Aorta (tissue), 5 donors: ENCODE data around the gene ST6GALNAC6. TPM values are rescaled to one million over a fixed set of nuclear protein-coding genes. Genes with fewer than 3 reads are reported as not detected.

Experiments
- ATAC-seq: fragments of 200-7000 bp; cut with Tn5 transposase; one replicate; pipeline ENCODE4 v1.9.1; 2022; ENCODE audit warnings: moderate library complexity; ENCODE audit not compliant: low FRiP score
- DNase-seq, 2 donors: peaks; one replicate each; pipeline ENCODE4 v3.0.0-alpha.2; 2020
- H3K27ac ChIP-seq, 2 donors: one replicate each; pipeline ENCODE4 v1.5.1; 2013; ENCODE audit warnings: low read length in 2 of 2, mild to moderate bottlenecking in 2 of 2, moderate library complexity in 2 of 2, control low read depth in 1 of 2, inconsistent platforms in 1 of 2, low read depth in 1 of 2
- H3K27me3 ChIP-seq, 2 donors: one replicate each; pipeline ENCODE4 v1.6.1; 2013; ENCODE audit warnings: control low read depth in 1 of 2, low read length in 1 of 2, mild to moderate bottlenecking in 1 of 2, moderate library complexity in 1 of 2; ENCODE audit not compliant: insufficient read depth in 2 of 2, control insufficient read depth in 1 of 2
- H3K36me3 ChIP-seq, 2 donors: one replicate each; pipeline ENCODE4 v1.6.1; 2013; ENCODE audit warnings: control low read depth in 1 of 2, low read length in 1 of 2, mild to moderate bottlenecking in 1 of 2; ENCODE audit not compliant: insufficient read depth in 2 of 2, control insufficient read depth in 1 of 2
- H3K4me1 ChIP-seq, 2 donors: one replicate each; pipeline ENCODE4 v1.6.1; 2013; ENCODE audit warnings: low read length in 2 of 2, control low read depth in 1 of 2, mild to moderate bottlenecking in 1 of 2, moderate library complexity in 1 of 2; ENCODE audit not compliant: insufficient read depth in 2 of 2, control insufficient read depth in 1 of 2
- H3K4me3 ChIP-seq, 2 donors: one replicate each; pipeline ENCODE4 v1.5.1; 2013; ENCODE audit warnings: low read length in 2 of 2, control low read depth in 1 of 2, mild to moderate bottlenecking in 1 of 2
- H3K9me3 ChIP-seq: one replicate; pipeline ENCODE4 v1.6.1; 2013; ENCODE audit warnings: mild to moderate bottlenecking, low read length; ENCODE audit not compliant: control insufficient read depth
- WGBS, 2 donors: extraction: QIAGEN DNeasy Blood & Tissue Kit; methylation state at CpG; one replicate each; pipeline ENCODE4 v1.1.7; 2013; 5-methylcytosine and 5-hydroxymethylcytosine counted together
- intact Hi-C, 2 donors: fragments of 100-400 bp; cut with DNase I; formaldehyde crosslinking; loops; one replicate each; pipeline versions ENCODE4 v1.14.2 to v1.15.0; 2022
- polyA plus RNA-seq, 2 donors: library from polyadenylated mRNA; stranded (reverse); fragments of 200-250 nt; gene quantifications; one replicate each; pipeline ENCODE4 v1.2.3, GENCODE V29; 2013
- total RNA-seq, 2 donors: library from RNA; stranded (reverse); fragmentation: NEBNext Ultra II Directional; extraction: Animal tissue kit (Norgen Biotek cat#: 25700); gene quantifications; one replicate each; pipeline ENCODE4 v1.2.1, GENCODE V29; 2021
- donor health status: healthy with polysubstance abuse.
- donor health status: Bipolar disorder and iron deficiency.
- donor health status: DM: no; HTN: no; CAD: no.
- donor health status: DM: no; HTN: no; CAD: no.
- donor health status: DM: yes; HTN: yes; CAD: no.

The ST6GALNAC6 gene
- total and polyA plus RNA-seq, 4 donors = 103 to 176 (median 125) TPM

DNA sequence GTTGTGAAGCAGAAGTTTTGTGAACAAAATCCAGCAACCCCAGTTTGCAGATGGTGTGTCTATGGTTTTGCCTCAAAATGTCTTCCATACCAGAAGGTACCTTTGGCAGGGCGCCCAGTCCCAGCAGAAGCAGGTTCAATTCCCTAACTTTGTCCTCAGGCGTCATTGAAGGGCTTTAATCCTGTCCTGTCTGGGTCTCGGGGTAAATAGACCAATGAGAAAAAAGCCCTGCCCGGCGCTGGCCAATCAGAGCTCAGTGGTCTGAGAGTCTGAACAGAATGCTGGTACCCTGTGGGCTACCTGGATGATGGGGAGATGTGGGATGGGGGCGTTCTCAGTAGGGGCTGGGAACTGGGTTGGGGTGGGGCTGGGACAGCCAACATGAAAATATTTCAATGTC lies 23.6 kb upstream of the ST6GALNAC6 start:
- intact Hi-C loops = loop anchor here (5.0 to 10.0 kb wide), 3 partner anchors 186 to 421 kb away; partner anchors contain the start of gene TOR2A (in 1 of the 2)
- no peaks in the 10 kb centered on the region for H3K4me1 ChIP-seq
- no peaks in the 10 kb centered on the region for H3K27me3 ChIP-seq
- ATAC-seq = no peak
- no peak overlapping the region for H3K27ac ChIP-seq
- no peaks in the 10 kb centered on the region for H3K9me3 ChIP-seq
- H3K4me3 ChIP-seq = no peak overlapping the region
- no peaks in the 10 kb centered on the region for H3K36me3 ChIP-seq
- WGBS, 2 donors = 49 to 50% methylated on average over 6 of the region's 6 CpGs
- DNase-seq = no peak

DNA sequence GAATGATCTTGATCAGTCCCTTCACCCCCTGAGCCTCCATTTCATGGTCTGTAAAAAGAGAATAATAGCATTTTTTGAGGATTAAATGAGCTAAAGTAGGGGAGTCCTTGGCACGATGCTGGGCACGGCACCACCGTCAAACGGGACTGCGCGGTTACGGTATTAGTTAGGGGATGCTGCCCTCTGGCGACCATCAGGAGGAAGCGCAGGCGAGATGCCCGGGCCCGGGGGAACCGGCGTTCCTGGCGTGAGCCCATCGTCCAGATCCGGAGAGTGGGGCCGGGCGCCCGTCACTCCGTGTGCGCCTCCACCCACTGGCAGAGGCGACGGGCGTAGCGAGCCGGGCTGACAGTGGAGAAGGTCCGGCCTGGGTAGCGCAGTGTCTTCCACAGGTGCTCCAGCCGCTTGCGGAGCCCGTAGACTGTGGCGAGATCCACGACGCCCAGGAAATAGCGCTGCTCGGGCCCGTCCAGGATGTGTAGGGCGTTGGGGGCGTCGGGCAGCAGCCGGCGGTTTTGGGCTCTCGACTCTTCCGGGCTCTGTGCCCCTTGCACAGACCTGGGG lies 22.2 kb upstream of the ST6GALNAC6 start:
- no peaks in the 10 kb centered on the region for H3K4me1 ChIP-seq
- DNase-seq (peak; percentile 80 to 94), ATAC-seq (peak; percentile 81)
- intact Hi-C loops = loop anchor here (1.0 to 10.0 kb wide), 6 partner anchors 137 to 419 kb away; partner anchors contain the start of gene TOR2A (in 2 of the 2)
- no peaks in the 10 kb centered on the region for H3K36me3 ChIP-seq
- H3K27ac ChIP-seq = no peak overlapping the region
- WGBS, 2 donors = 10 to 13% methylated on average over 45 of the region's 45 CpGs
- H3K9me3 ChIP-seq = no peaks in the 10 kb centered on the region
- H3K4me3 ChIP-seq = no peak overlapping the region
- H3K27me3 ChIP-seq = no peaks in the 10 kb centered on the region

GRCh38 chr9:127920794-127921193 lies 21.4 kb upstream of the ST6GALNAC6 start:
- intact Hi-C loops = loop anchor here (1.0 to 10.0 kb wide), 6 partner anchors 136 to 418 kb away; partner anchors contain the start of gene TOR2A (in 2 of the 2)
- H3K36me3 ChIP-seq = no peaks in the 10 kb centered on the region
- no peak overlapping the region for H3K27ac ChIP-seq
- H3K9me3 ChIP-seq = no peaks in the 10 kb centered on the region
- ATAC-seq (no peak), DNase-seq (no peak)
- no peaks in the 10 kb centered on the region for H3K27me3 ChIP-seq
- H3K4me1 ChIP-seq = no peaks in the 10 kb centered on the region
- 86% methylated on average over 7 of the region's 7 CpGs for WGBS, 2 donors
- H3K4me3 ChIP-seq = no peak overlapping the region

- no peaks in the 10 kb centered on the region for H3K27me3 ChIP-seq
These were observed 19.9 kb upstream of the ST6GALNAC6 start for GRCh38 chr9:127919253-127919815.

DNA sequence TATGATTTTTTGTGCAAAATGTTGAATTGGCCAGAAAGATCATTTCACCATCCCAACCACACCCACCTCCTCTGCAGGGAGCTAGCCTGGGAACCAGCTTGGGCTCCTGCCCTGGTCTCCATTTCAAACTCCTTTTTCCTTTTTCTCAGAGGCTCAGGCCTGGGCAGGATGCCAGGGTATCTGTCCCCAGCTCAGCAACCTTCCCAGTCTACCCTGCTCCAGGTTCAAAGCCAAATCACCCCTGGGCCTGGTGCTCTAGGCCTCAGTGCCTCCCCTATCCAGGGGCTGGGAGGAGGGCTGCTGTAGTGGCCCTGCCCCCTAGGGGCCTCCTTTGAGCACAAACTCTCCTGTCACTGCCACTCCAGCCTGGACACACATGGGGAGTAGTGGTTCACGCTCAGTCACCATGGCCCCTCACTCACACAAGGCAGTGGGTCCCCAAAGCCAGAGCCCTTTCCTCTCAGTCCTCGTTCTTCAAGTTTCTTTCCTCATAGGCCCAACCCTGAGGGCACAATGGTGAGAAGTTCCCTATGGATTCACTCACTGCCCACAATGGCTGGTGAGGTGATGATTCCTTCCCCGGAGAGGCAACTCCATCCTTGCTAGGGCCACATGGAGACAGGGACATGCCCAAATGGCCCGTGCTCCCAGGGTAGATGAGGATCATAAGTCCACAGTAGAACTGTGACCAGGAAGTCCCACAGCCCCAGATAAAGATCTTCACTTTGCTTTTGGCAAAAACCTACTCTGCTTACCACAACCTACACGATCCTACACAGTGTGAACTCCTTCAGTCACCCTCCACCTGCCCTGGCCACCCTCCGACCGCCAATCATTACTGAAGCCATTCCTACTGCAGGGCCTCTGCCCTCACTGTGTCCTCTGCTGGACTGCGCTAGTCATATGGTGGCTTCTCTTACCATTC lies 19.0 kb upstream of the ST6GALNAC6 start:
- WGBS, 2 donors = 93 to 97% methylated on average over 8 of the region's 8 CpGs
- no peaks in the 10 kb centered on the region for H3K36me3 ChIP-seq
- H3K27me3 ChIP-seq = no peaks in the 10 kb centered on the region
- H3K9me3 ChIP-seq = no peaks in the 10 kb centered on the region
- H3K4me3 ChIP-seq = no peak overlapping the region
- ATAC-seq (no peak), DNase-seq (peak in 1 of 2 donors; percentile 71)
- no peak overlapping the region for H3K27ac ChIP-seq
- intact Hi-C loops = loop anchor here (5.0 kb wide), 2 partner anchors 41 to 131 kb away; partner anchors contain the start of genes AK1 (in 1 of the 2) and CDK9 (in 1 of the 2)
- H3K4me1 ChIP-seq = no peaks in the 10 kb centered on the region

More at GRCh38 chr9:127919253-127919815, 19.9 kb upstream of the ST6GALNAC6 start:
- DNase-seq (peak; percentile 96 to 97), ATAC-seq (peak; percentile 27)
- no peaks in the 10 kb centered on the region for H3K36me3 ChIP-seq
- intact Hi-C loops = loop anchor here (5.0 kb wide), 2 partner anchors 42 to 132 kb away; partner anchors contain the start of genes AK1 (in 1 of the 2) and CDK9 (in 1 of the 2)
- H3K4me1 ChIP-seq = no peaks in the 10 kb centered on the region
- 26 to 35% methylated on average over 8 of the region's 8 CpGs for WGBS, 2 donors
- H3K4me3 ChIP-seq = no peak overlapping the region
- no peaks in the 10 kb centered on the region for H3K9me3 ChIP-seq
- no peak overlapping the region for H3K27ac ChIP-seq

- no peak overlapping the region for H3K4me3 ChIP-seq
- intact Hi-C loops = loop anchor here (2.0 to 5.0 kb wide), 3 partner anchors 19 to 130 kb away; partner anchors contain the start of genes AK1 (in 1 of the 2), CDK9 (in 1 of the 2) and ST6GALNAC6 (in 1 of the 2)
- no peaks in the 10 kb centered on the region for H3K9me3 ChIP-seq
- ATAC-seq = no peak
- H3K4me1 ChIP-seq = no peaks in the 10 kb centered on the region
- 71 to 77% methylated on average over 6 of the region's 6 CpGs for WGBS, 2 donors
- peak overlapping the region in 1 of 2 donors; percentile 26 for H3K27ac ChIP-seq
- no peaks in the 10 kb centered on the region for H3K36me3 ChIP-seq
- H3K27me3 ChIP-seq = no peaks in the 10 kb centered on the region
- peak in 1 of 2 donors; percentile 51 for DNase-seq
These were observed 18.2 kb upstream of the ST6GALNAC6 start for GRCh38 chr9:127917603-127918002.

GRCh38 chr9:127916720-127917581 lies 17.5 kb upstream of the ST6GALNAC6 start, which contains the start of gene ST6GALNAC4:
Gene ST6GALNAC4, minus strand, starts transcription at chr9:127917041. Its CDS starts 622 bp downstream, at chr9:127916419.
- peak; percentile 93 for ATAC-seq
- H3K4me1 ChIP-seq = no peaks in the 10 kb centered on the region
- intact Hi-C loops = loop anchor here (2.0 to 5.0 kb wide), 3 partner anchors 18 to 130 kb away; partner anchors contain the start of genes AK1 (in 1 of the 2), CDK9 (in 1 of the 2) and ST6GALNAC6 (in 1 of the 2)

More at GRCh38 chr9:127916720-127917581, 17.5 kb upstream of the ST6GALNAC6 start, which contains the start of gene ST6GALNAC4:
- Histone ChIP-seq H3K36me3 (peaks cover 0 to 3% of the 10 kb centered on the region in 2 donors), H3K27me3 (no peaks in the 10 kb centered on the region), H3K9me3 (no peaks in the 10 kb centered on the region), H3K27ac (peak within 1 kb of the TSS in 1 of 2 donors; percentile 26), H3K4me3 (peak within 1 kb of the TSS; percentile 44 to 72)
- WGBS, 2 donors = 1 to 2% methylated on average over 53 to 71 of the region's 71 CpGs
- DNase-seq = peak; percentile 96 to 98
